GM10248 (cell line): Measurements from ENCODE around the gene FCER2.

Source experiments
- CTCF ChIA-PET: fragments of 300-600 bp; sonication (Branson Sonifier 250); formaldehyde crosslinking; extraction: SDS; loops from one replicate; lab custom pipeline; 2021; ENCODE audit warnings: antibody characterized with exemption; lab: Yijun Ruan, JAX
- POLR2A ChIA-PET: fragments of 350-650 bp; sonication (Branson Sonifier 250); formaldehyde crosslinking; extraction: SDS; loops from one replicate; lab custom pipeline; 2020; ENCODE audit warnings: antibody characterized with exemption; lab: Yijun Ruan, JAX
- DNase-seq: peaks from one replicate; pipeline ENCODE4 v3.0.0; 2012; ENCODE audit errors: extremely low spot score
- TF ChIP-seq, protein P1 (sequence below): IDR thresholded peaks from 2 replicates; pipeline ENCODE4 v1.5.1; 2012; ENCODE audit warnings: mild to moderate bottlenecking, low read depth; ENCODE audit errors: extremely low read depth, missing control alignments, control extremely low read depth

FCER2 gene

GRCh38 chr19:7734220-7735203 lies 32.6 kb upstream of the FCER2 start:
- no peak for DNase-seq
- ChIA-PET POLR2A (no interaction called here), CTCF (interaction anchor here (1.0 kb wide), 1 partner anchor 66 kb away, joined by 3 read pairs; no protein-coding TSS in a partner anchor)
- TF ChIP-seq, protein P1, sequence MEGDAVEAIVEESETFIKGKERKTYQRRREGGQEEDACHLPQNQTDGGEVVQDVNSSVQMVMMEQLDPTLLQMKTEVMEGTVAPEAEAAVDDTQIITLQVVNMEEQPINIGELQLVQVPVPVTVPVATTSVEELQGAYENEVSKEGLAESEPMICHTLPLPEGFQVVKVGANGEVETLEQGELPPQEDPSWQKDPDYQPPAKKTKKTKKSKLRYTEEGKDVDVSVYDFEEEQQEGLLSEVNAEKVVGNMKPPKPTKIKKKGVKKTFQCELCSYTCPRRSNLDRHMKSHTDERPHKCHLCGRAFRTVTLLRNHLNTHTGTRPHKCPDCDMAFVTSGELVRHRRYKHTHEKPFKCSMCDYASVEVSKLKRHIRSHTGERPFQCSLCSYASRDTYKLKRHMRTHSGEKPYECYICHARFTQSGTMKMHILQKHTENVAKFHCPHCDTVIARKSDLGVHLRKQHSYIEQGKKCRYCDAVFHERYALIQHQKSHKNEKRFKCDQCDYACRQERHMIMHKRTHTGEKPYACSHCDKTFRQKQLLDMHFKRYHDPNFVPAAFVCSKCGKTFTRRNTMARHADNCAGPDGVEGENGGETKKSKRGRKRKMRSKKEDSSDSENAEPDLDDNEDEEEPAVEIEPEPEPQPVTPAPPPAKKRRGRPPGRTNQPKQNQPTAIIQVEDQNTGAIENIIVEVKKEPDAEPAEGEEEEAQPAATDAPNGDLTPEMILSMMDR, result no peak

DNA sequence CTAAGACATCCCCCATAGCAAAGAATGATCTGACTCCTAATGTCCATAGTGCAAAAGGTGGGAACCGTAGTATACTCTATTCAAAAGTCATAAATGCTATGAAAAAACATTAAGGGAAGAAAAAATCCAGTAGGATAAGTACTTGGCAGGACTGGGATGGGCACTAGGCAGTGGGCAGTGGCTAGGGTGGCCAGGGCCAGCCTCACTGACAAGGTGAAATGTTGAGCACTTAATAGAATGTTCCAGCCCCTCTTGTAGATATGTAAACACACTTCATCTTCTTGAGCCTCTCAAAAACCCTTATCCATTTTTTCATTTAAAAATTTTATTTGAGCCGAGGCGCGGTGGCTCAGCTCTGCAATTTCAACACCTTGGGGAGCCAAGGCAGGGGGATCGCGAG lies 31.4 kb upstream of the FCER2 start:
- TF ChIP-seq, protein P1, result no peak
- ChIA-PET CTCF (no interaction called here), POLR2A (no interaction called here)
- no peak for DNase-seq

GRCh38 chr19:7732045-7732444 lies 30.1 kb upstream of the FCER2 start, which contains the start of gene CLEC4G:
TSS of gene CLEC4G (minus strand) at chr19:7732110. CDS start at chr19:7732102, 8 bp downstream.
- ChIA-PET POLR2A (no interaction called here), CTCF (interaction anchor here (1.3 to 1.5 kb wide), 2 partner anchors 9 to 12 kb away, joined by 3 read pairs; no protein-coding TSS in a partner anchor)
- TF ChIP-seq, protein P1, result no peak
- DNase-seq, result no peak

DNA sequence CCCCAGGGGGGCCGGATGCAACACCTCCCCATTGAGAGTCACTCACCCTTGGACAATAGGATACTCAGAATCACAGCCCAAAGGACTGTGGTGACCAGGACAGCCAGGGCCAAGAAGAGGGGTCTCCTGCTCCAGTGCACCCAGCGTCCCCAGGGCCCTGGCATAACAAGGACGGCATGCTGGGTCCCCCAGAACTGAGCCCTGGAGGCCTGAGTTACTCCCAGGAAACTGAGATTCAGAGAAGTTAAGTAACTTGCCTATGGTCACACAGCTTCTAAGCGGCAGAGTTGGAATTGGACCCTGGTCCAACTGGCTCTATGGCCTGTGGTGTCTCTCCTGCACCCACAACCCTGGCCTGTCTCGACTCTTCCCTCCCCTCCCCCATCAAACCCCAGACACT lies 29.7 kb upstream of the FCER2 start:
- TF ChIP-seq, protein P1, result no peak
- ChIA-PET CTCF (interaction anchor here (1.3 to 1.5 kb wide), 2 partner anchors 10 to 12 kb away, joined by 3 read pairs; no protein-coding TSS in a partner anchor), POLR2A (no interaction called here)
- DNase-seq, result no peak

GRCh38 chr19:7731218-7731595 lies 29.3 kb upstream of the FCER2 start:
- POLR2A ChIA-PET, result no interaction called here
- DNase-seq, result no peak
- CTCF ChIA-PET, result no interaction called here
- TF ChIP-seq, protein P1, result no peak

- CTCF ChIA-PET, result no interaction called here
- POLR2A ChIA-PET, result interaction anchor here (0.6 kb wide), 1 partner anchor 40 kb away, joined by 3 read pairs; no protein-coding TSS in a partner anchor
Measured at GRCh38 chr19:7730286-7731217, 28.6 kb upstream of the FCER2 start.

More at GRCh38 chr19:7730286-7731217, 28.6 kb upstream of the FCER2 start:
- TF ChIP-seq, protein P1, result no peak
- DNase-seq, result no peak
